Sigmoid colon (tissue), 7 donors: ENCODE measurements around the gene INTS14. TPM values are rescaled to one million over a fixed set of nuclear protein-coding genes. Genes with fewer than 3 reads are reported as not detected.

Experiments used
- DNase-seq: peaks from one replicate; pipeline ENCODE4 v3.0.0-alpha.2; 2019
- H3K27ac ChIP-seq, 4 donors: fragments of 200-600 bp; sonication (generic); one replicate each; pipeline ENCODE4 v1.5.1; 2016 to 2019; ENCODE audit warnings: mild to moderate bottlenecking in 1 of 4
- H3K27me3 ChIP-seq, 3 donors: fragments of 200-600 bp; sonication (generic); one replicate each; pipeline ENCODE4 v1.5.1; 2019; ENCODE audit warnings: mild to moderate bottlenecking in 1 of 3
- H3K36me3 ChIP-seq, 4 donors: fragments of 200-600 bp; sonication (generic); one replicate each; pipeline ENCODE4 v1.5.1; 2016 to 2019
- H3K4me1 ChIP-seq, 4 donors: fragments of 200-600 bp; sonication (generic); one replicate each; pipeline ENCODE4 v1.5.1; 2017 to 2019
- H3K4me3 ChIP-seq, 4 donors: fragments of 200-600 bp; sonication (generic); one replicate each; pipeline ENCODE4 v1.5.1; 2017 to 2019; ENCODE audit warnings: mild to moderate bottlenecking in 2 of 4, moderate library complexity in 1 of 4
- H3K9me3 ChIP-seq, 4 donors: fragments of 200-600 bp in 3 of 4; sonication (generic) in 3 of 4; one replicate each; pipeline versions ENCODE4 v1.5.1 to v1.6.1; 2013 to 2019
- CTCF ChIP-seq, 4 experiments: fragments of 450-650 bp in 3 of 4; fragments of 200-600 bp in 1 of 4; IDR thresholded peaks; one replicate each; pipeline ENCODE4 v1.5.1; 2016 to 2019; ENCODE audit warnings: antibody characterized with exemption in 4 of 4, mild to moderate bottlenecking in 3 of 4, moderate library complexity in 2 of 4
- EP300 ChIP-seq, 4 donors: sonication (generic); formaldehyde crosslinking; IDR thresholded peaks; one replicate each; pipeline ENCODE4 v1.6.1; 2017; ENCODE audit warnings: antibody characterized with exemption in 4 of 4
- POLR2A ChIP-seq, 2 donors: fragments of 450-650 bp; IDR thresholded peaks; one replicate each; pipeline ENCODE4 v1.6.1; 2016; ENCODE audit warnings: antibody characterized with exemption in 2 of 2, mild to moderate bottlenecking in 2 of 2, moderate library complexity in 2 of 2
- POLR2AphosphoS5 ChIP-seq, 4 donors: sonication (generic); formaldehyde crosslinking; IDR thresholded peaks; one replicate each; pipeline ENCODE4 v1.6.1; 2017; ENCODE audit warnings: antibody characterized with exemption in 4 of 4
- WGBS, 2 donors: extraction: QIAGEN DNeasy Blood & Tissue Kit; methylation state at CpG; one replicate each; pipeline ENCODE4 v1.1.7; 2013; 5-methylcytosine and 5-hydroxymethylcytosine counted together
- intact Hi-C: fragments of 100-400 bp; cut with DNase I; formaldehyde crosslinking; loops from one replicate; pipeline ENCODE4 v1.15.1; 2023
- polyA plus RNA-seq, 3 donors: library from polyadenylated mRNA; stranded (reverse); fragments of 200-250 nt; gene quantifications; one replicate each; pipeline ENCODE4 v1.2.3, GENCODE V29; 2013
- total RNA-seq, 4 donors: library from RNA; depleted of rRNA; stranded (reverse); fragments of >200 nt; gene quantifications; one replicate each; pipeline ENCODE4 v1.1.0, GENCODE V29; 2016
- donor health status: healthy with polysubstance abuse.
- donor health status: Bipolar disorder and iron deficiency.
- donor health status: healthy.

The INTS14 gene
- total and polyA plus RNA-seq, 7 donors: 16.2 to 29.9 (median 24.0) TPM

GRCh38 chr15:65645392-65645791, 34.5 kb upstream of the INTS14 start:
- Histone ChIP-seq H3K4me1 (no peaks in the 10 kb centered on the region), H3K9me3 (no peaks in the 10 kb centered on the region), H3K36me3 (no peaks in the 10 kb centered on the region), H3K27ac (no peak overlapping the region), H3K4me3 (no peak overlapping the region), H3K27me3 (no peaks in the 10 kb centered on the region)
- WGBS, 2 donors: 94% methylated on average over 4 of the region's 4 CpGs
- intact Hi-C loops: no loop called here
- DNase-seq: no peak
- TF ChIP-seq EP300 (IDR thresholded peaks at IDR 0.05): no peak

- H3K36me3 ChIP-seq: no peaks in the 10 kb centered on the region
- H3K4me1 ChIP-seq: peaks cover 0 to 1% (median 0%) of the 10 kb centered on the region in 4 donors
- 92 to 95% methylated on average over 4 of the region's 4 CpGs for WGBS, 2 donors
- H3K9me3 ChIP-seq: no peaks in the 10 kb centered on the region
- no peak overlapping the region for H3K27ac ChIP-seq
- H3K4me3 ChIP-seq: no peak overlapping the region
- no peak for DNase-seq
- TF ChIP-seq POLR2A (IDR thresholded peaks at IDR 0.05) (no peak), POLR2AphosphoS5 (IDR thresholded peaks at IDR 0.05) (no peak)
- intact Hi-C loops: no loop called here
- H3K27me3 ChIP-seq: no peaks in the 10 kb centered on the region
These were observed 33.4 kb upstream of the INTS14 start for GRCh38 chr15:65644282-65644681.

GRCh38 chr15:65642594-65642993, 31.7 kb upstream of the INTS14 start:
- intact Hi-C loops: no loop called here
- 23 to 68% methylated on average over 6 of the region's 6 CpGs for WGBS, 2 donors
- Histone ChIP-seq H3K36me3 (no peaks in the 10 kb centered on the region), H3K27me3 (no peaks in the 10 kb centered on the region), H3K4me1 (peaks cover 0 to 8% (median 5%) of the 10 kb centered on the region in 4 donors), H3K9me3 (no peaks in the 10 kb centered on the region), H3K27ac (no peak overlapping the region), H3K4me3 (no peak overlapping the region)
- TF ChIP-seq POLR2AphosphoS5 (IDR thresholded peaks at IDR 0.05) (no peak), EP300 (IDR thresholded peaks at IDR 0.05) (no peak), POLR2A (IDR thresholded peaks at IDR 0.05) (no peak), CTCF (IDR thresholded peaks at IDR 0.05) (no peak)
- no peak for DNase-seq

- H3K27ac ChIP-seq: no peak overlapping the region
- H3K27me3 ChIP-seq: no peaks in the 10 kb centered on the region
- H3K4me3 ChIP-seq: no peak overlapping the region
- peaks cover 0 to 8% (median 5%) of the 10 kb centered on the region in 4 donors for H3K4me1 ChIP-seq
- H3K36me3 ChIP-seq: no peaks in the 10 kb centered on the region
- no peak for DNase-seq
- intact Hi-C loops: no loop called here
- H3K9me3 ChIP-seq: no peaks in the 10 kb centered on the region
- TF ChIP-seq POLR2AphosphoS5 (IDR thresholded peaks at IDR 0.05) (no peak), POLR2A (IDR thresholded peaks at IDR 0.05) (no peak)
- 74 to 75% methylated on average over 6 of the region's 6 CpGs for WGBS, 2 donors
These were observed 31.0 kb upstream of the INTS14 start for GRCh38 chr15:65641768-65642475.

GRCh38 chr15:65639509-65639908, 28.6 kb upstream of the INTS14 start:
- H3K9me3 ChIP-seq: no peaks in the 10 kb centered on the region
- H3K27me3 ChIP-seq: no peaks in the 10 kb centered on the region
- no peak overlapping the region for H3K4me3 ChIP-seq
- intact Hi-C loops: loop anchor here (2.0 to 5.0 kb wide), 2 partner anchors 217 to 653 kb away; partner anchors contain the start of gene DIS3L
- no peak overlapping the region for H3K27ac ChIP-seq
- DNase-seq: no peak
- H3K36me3 ChIP-seq: no peaks in the 10 kb centered on the region
- H3K4me1 ChIP-seq: peaks cover 0 to 8% (median 5%) of the 10 kb centered on the region in 4 donors
- WGBS, 2 donors: 86 to 93% methylated on average over 6 of the region's 6 CpGs
- TF ChIP-seq POLR2A (IDR thresholded peaks at IDR 0.05) (no peak), CTCF (IDR thresholded peaks at IDR 0.05) (no peak), POLR2AphosphoS5 (IDR thresholded peaks at IDR 0.05) (no peak), EP300 (IDR thresholded peaks at IDR 0.05) (no peak)

- TF ChIP-seq CTCF (IDR thresholded peaks at IDR 0.05): peak; percentile 54 to 85 (median 78)
- TF ChIP-seq POLR2A (IDR thresholded peaks at IDR 0.05): no peak
- intact Hi-C loops: loop anchor here (2.0 to 5.0 kb wide), 2 partner anchors 218 to 654 kb away; partner anchors contain the start of gene DIS3L
- Histone ChIP-seq H3K27ac (no peak overlapping the region), H3K4me3 (peak overlapping the region in 2 of 4 donors; percentile 19 to 21), H3K4me1 (peaks cover 0 to 8% (median 5%) of the 10 kb centered on the region in 4 donors), H3K36me3 (no peaks in the 10 kb centered on the region), H3K9me3 (no peaks in the 10 kb centered on the region), H3K27me3 (no peaks in the 10 kb centered on the region)
- 4 to 7% methylated on average over 3 of the region's 3 CpGs for WGBS, 2 donors
- DNase-seq: no peak
These were observed 27.8 kb upstream of the INTS14 start for GRCh38 chr15:65638681-65639089.
